ENCODE data around the gene MRPS26.

DNA sequence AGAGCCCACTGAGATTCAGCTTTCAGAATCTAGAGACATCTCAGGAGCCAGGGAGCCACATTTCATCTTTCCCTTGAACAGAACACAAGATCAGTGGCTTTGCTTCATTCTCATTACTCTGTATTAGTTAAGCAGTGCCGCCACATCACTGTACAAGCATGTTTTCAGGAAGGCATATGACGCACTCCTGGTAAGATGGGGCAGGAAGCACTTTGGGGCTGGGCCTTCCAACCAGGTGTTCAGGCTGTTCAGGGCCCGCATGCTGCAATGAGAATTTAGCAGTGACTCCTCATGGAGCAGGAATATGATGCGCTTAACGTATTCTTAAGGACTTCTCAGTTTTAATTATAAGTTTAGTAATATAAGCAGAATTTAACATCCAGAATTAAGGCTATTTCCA is 32.1 kb upstream of the MRPS26 start:
- TF ChIP-seq, protein P1, sequence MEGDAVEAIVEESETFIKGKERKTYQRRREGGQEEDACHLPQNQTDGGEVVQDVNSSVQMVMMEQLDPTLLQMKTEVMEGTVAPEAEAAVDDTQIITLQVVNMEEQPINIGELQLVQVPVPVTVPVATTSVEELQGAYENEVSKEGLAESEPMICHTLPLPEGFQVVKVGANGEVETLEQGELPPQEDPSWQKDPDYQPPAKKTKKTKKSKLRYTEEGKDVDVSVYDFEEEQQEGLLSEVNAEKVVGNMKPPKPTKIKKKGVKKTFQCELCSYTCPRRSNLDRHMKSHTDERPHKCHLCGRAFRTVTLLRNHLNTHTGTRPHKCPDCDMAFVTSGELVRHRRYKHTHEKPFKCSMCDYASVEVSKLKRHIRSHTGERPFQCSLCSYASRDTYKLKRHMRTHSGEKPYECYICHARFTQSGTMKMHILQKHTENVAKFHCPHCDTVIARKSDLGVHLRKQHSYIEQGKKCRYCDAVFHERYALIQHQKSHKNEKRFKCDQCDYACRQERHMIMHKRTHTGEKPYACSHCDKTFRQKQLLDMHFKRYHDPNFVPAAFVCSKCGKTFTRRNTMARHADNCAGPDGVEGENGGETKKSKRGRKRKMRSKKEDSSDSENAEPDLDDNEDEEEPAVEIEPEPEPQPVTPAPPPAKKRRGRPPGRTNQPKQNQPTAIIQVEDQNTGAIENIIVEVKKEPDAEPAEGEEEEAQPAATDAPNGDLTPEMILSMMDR (IDR thresholded peaks at IDR 0.05), result no peak
- no peak for TF ChIP-seq POLR2AphosphoS5 (IDR thresholded peaks at IDR 0.05)

Measured in stomach (tissue), 4 donors.